Measurements from ENCODE around the gene CHST11. TPM values are rescaled to one million over a fixed set of nuclear protein-coding genes. Genes with fewer than 3 reads are reported as not detected.

The CHST11 gene
- total RNA-seq, 1 experiment from 2014 or later: 6.7 TPM

DNA sequence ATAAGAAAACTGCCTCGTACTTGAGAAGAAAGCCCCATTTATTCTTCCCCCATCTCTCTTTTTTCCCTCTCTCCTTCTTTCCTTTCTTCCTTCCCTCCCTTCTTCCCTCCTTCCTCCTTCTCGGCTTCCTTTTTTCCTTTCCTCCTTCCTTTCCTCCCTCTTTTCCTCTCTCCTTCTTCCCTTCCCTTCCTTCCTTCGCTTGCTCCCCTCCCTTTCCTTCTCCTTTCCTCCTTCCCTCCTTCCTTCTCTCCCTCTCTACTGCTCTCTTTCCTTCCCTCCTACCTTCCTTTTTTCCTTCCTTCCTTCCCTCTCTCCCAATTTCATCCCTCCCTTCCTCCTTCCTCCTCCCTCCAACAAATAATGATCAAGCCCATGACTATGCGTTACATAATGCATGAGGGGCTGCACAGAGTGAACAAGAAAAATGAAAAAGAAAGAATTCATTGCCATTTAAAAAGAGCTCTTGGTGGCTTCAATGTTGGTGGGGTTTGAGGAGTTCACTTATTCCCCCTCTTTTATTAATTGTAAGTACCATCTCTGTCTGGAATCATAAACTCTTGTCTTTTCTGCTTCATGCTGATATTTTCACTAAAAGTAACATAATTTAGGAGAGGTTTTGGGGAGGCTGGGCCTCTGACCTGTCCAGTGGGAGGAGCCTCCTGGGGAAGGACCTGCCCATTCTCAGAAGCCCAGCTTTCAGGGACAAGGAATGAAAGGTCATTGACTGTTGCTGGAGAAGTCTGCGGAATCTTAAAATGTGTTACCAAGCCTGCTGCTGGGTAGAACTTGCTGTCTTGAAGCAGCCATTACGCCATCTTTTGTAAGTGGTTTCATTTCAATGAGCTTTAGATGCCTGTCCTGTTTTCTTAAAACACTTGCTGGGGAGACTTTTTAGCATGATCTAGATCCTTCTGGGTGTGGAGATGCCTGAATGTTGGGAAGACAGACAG is 144.3 kb downstream of the CHST11 start:
- no peak overlapping the region for H3K4ac ChIP-seq (ENCODE audit: low read depth, low read length)
- no peaks in the 10 kb centered on the region for H3K27me3 ChIP-seq (ENCODE audit: insufficient read depth, low read length)
- no CpG with 5 or more reads among the region's 6 CpGs for WGBS (ENCODE audit: extremely low coverage, insufficient read length, low lambda C conversion rate)
- no peaks in the 10 kb centered on the region for H3K79me1 ChIP-seq (ENCODE audit: insufficient read depth, low read depth, low read length, poor library complexity, severe bottlenecking)
- H4K91ac ChIP-seq (ENCODE audit: insufficient read length, low read depth, low read length): no peak overlapping the region
- peaks cover 0 to 4% of the 10 kb centered on the region in 2 experiments; a peak in 1 of 5 replicates for H3K9me3 Mint-ChIP-seq
- H3K23me2 ChIP-seq (ENCODE audit: insufficient read length, low read depth, low read length, poor library complexity, severe bottlenecking): no peaks in the 10 kb centered on the region
- peaks cover 10% of the 10 kb centered on the region for H3K4me1 ChIP-seq (ENCODE audit: insufficient read depth, low read length)
- H3K4me3 Mint-ChIP-seq: no peak overlapping the region
- no peak overlapping the region for H2BK120ac ChIP-seq (ENCODE audit: low read depth, low read length, poor library complexity, severe bottlenecking)
- TF ChIP-seq, protein P1, sequence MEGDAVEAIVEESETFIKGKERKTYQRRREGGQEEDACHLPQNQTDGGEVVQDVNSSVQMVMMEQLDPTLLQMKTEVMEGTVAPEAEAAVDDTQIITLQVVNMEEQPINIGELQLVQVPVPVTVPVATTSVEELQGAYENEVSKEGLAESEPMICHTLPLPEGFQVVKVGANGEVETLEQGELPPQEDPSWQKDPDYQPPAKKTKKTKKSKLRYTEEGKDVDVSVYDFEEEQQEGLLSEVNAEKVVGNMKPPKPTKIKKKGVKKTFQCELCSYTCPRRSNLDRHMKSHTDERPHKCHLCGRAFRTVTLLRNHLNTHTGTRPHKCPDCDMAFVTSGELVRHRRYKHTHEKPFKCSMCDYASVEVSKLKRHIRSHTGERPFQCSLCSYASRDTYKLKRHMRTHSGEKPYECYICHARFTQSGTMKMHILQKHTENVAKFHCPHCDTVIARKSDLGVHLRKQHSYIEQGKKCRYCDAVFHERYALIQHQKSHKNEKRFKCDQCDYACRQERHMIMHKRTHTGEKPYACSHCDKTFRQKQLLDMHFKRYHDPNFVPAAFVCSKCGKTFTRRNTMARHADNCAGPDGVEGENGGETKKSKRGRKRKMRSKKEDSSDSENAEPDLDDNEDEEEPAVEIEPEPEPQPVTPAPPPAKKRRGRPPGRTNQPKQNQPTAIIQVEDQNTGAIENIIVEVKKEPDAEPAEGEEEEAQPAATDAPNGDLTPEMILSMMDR (conservative IDR thresholded peaks at IDR 0.05): no peak
- H2BK15ac ChIP-seq (ENCODE audit: low read depth, low read length): no peak overlapping the region
- H3K56ac ChIP-seq (ENCODE audit: insufficient read length, low read depth, low read length): no peak overlapping the region
- no peak overlapping the region for H3T11ph ChIP-seq (ENCODE audit: low read length)
- H2AK5ac ChIP-seq (ENCODE audit: insufficient read length, low read length): no peak overlapping the region
- H3K9me3 ChIP-seq (ENCODE audit: control insufficient read depth, low read depth, low read length): no peaks in the 10 kb centered on the region
- H4K20me1 ChIP-seq (ENCODE audit: control insufficient read depth, insufficient read depth, insufficient read length): no peaks in the 10 kb centered on the region
- peak overlapping the region; percentile 4 to 77 (median 29); a peak in 2 of 7 replicates for H3K27ac Mint-ChIP-seq
- no peak overlapping the region for H4K8ac ChIP-seq (replicated peaks; ENCODE audit: insufficient read length, low read depth, low read length)
- H2BK12ac ChIP-seq (ENCODE audit: insufficient read length, low read depth, low read length): no peak overlapping the region
- DNase-seq: no peak
- no peaks in the 10 kb centered on the region for H3K79me2 ChIP-seq (ENCODE audit: insufficient read depth, low read length)
- peaks cover 37 to 43% of the 10 kb centered on the region in 2 experiments for H3K4me1 Mint-ChIP-seq
- no peak overlapping the region for H2BK5ac ChIP-seq (ENCODE audit: insufficient read length, low read length)
- H3K14ac ChIP-seq (ENCODE audit: insufficient read depth, low read length): no peak overlapping the region
- H3K9ac ChIP-seq (ENCODE audit: extremely low read depth, insufficient read length, low read length): no peak overlapping the region
- H4K5ac ChIP-seq (ENCODE audit: insufficient read length, low read depth, low read length): no peak overlapping the region
- no peak overlapping the region for H3K27ac ChIP-seq (ENCODE audit: insufficient read length, low read depth, low read length)
- no peak overlapping the region for H2BK20ac ChIP-seq (ENCODE audit: low read depth, low read length, poor library complexity, severe bottlenecking)
- no peak overlapping the region for H2AFZ ChIP-seq (ENCODE audit: low read length)
- no peak overlapping the region for H3K23ac ChIP-seq (ENCODE audit: insufficient read length, low read depth, low read length)
- no peaks in the 10 kb centered on the region for H3K27me3 Mint-ChIP-seq (ENCODE audit: low read depth)
- peaks cover 0 to 2% (median 0%) of the 10 kb centered on the region in 3 experiments; a peak in 1 of 7 replicates for H3K36me3 Mint-ChIP-seq (ENCODE audit: insufficient read depth in 1 of 3, low read depth in 3 of 3)
- no peak overlapping the region for H3K18ac ChIP-seq (ENCODE audit: insufficient read length, low read depth, low read length)
- H3K4me2 ChIP-seq (ENCODE audit: insufficient read depth, insufficient read length, low read length): no peak overlapping the region
